Motor neuron (in vitro differentiated cells): ENCODE measurements around the gene NAGS. TPM values are rescaled to one million over a fixed set of nuclear protein-coding genes. Genes with fewer than 3 reads are reported as not detected.

Experiments used
- ATAC-seq, 8 experiments: fragments of 200-7000 bp; cut with Tn5 transposase; replicated peaks in 6 of 8; 2 replicates each; pipeline ENCODE4 v1.8.0; 2021; ENCODE audit warnings: mild to moderate bottlenecking in 8 of 8, moderate library complexity in 8 of 8
- H3K27ac ChIP-seq, 2 donors: fragments of 250-450 bp; sonication (Bioruptor Pico); 2 replicates each; pipeline ENCODE4 v1.9.0; 2021; ENCODE audit warnings: antibody characterized with exemption in 2 of 2, mild to moderate bottlenecking in 2 of 2, moderate library complexity in 1 of 2
- H3K4me1 ChIP-seq, 2 donors: fragments of 250-450 bp; sonication (Bioruptor Pico); replicated peaks in 1 of 2; 2 replicates each; pipeline ENCODE4 v1.6.1; 2021; ENCODE audit warnings: antibody characterized with exemption in 2 of 2, mild to moderate bottlenecking in 2 of 2, moderate library complexity in 1 of 2
- H3K4me3 ChIP-seq, 5 donors: fragments of 250-450 bp; sonication (Bioruptor Pico); 2 replicates each; pipeline ENCODE4 v1.9.0; 2021; ENCODE audit warnings: antibody characterized with exemption in 5 of 5, mild to moderate bottlenecking in 5 of 5, moderate library complexity in 4 of 5
- WGBS, 10 experiments: fragments of 450-650 bp; shearing (Covaris generic); methylation state at CpG; one replicate each; pipeline ENCODE4 v1.0.0; 2022; 5-methylcytosine and 5-hydroxymethylcytosine counted together
- in situ Hi-C, 9 experiments: fragments of 400-800 bp; cut with MboI; loops; one replicate each; pipeline ENCODE4 v1.15.0; 2021; ENCODE audit warnings: low sequenced_read_pairs in 9 of 9, low pct_unique_long_range_greater_than_20kb in 2 of 9; ENCODE audit not compliant: unreplicated experiment in 9 of 9
- total RNA-seq, 8 experiments: library from RNA; unstranded; fragments of 300-600 nt; gene quantifications; 2 replicates each; pipeline versions ENCODE4 v1.2.3 to v1.2.4, GENCODE V29; 2022

NAGS gene
- total RNA-seq, 8 experiments from 2014 or later, result 0.31 to 3.4 (median 1.4) TPM

GRCh38 chr17:43974382-43975266 lies 29.8 kb upstream of the NAGS start:
- WGBS, 10 experiments, result 0 to 74% (median 46%) methylated on average over 4 to 11 of the region's 14 CpGs; no CpG with 5 or more reads in 1 of the 10 experiments
- in situ Hi-C loops, result no loop called here
- Histone ChIP-seq H3K4me3 (no peak overlapping the region), H3K27ac (no peak overlapping the region), H3K4me1 (peaks cover 8 to 9% of the 10 kb centered on the region in 2 donors)
- ATAC-seq, result peak in 1 of 8 experiments; percentile 16

- Histone ChIP-seq H3K27ac (no peak overlapping the region), H3K4me1 (peaks cover 8 to 9% of the 10 kb centered on the region in 2 donors), H3K4me3 (no peak overlapping the region)
- WGBS, 10 experiments, result 25 to 87% (median 75%) methylated on average over 2 to 10 of the region's 27 CpGs; no CpG with 5 or more reads in 6 of the 10 experiments
- in situ Hi-C loops, result no loop called here
- ATAC-seq, result no peak
Measured at GRCh38 chr17:43975898-43976297, 28.5 kb upstream of the NAGS start.

- no peak overlapping the region for H3K4me3 ChIP-seq
- H3K27ac ChIP-seq, result no peak overlapping the region
- peak in 5 of 8 experiments; percentile 40 to 77 (median 62) for ATAC-seq
- in situ Hi-C loops, result no loop called here
- 0 to 83% (median 45%) methylated on average over 1 to 4 of the region's 9 CpGs; no CpG with 5 or more reads in 6 of the 10 experiments for WGBS, 10 experiments
- peaks cover 8 to 9% of the 10 kb centered on the region in 2 donors for H3K4me1 ChIP-seq
Measured at GRCh38 chr17:43976963-43977837, 27.2 kb upstream of the NAGS start.

- in situ Hi-C loops, result no loop called here
- H3K4me3 ChIP-seq, result no peak overlapping the region
- WGBS, 10 experiments, result 57 to 83% (median 70%) methylated on average over 1 to 2 of the region's 2 CpGs; no CpG with 5 or more reads in 2 of the 10 experiments
- ATAC-seq, result no peak
- peaks cover 8 to 9% of the 10 kb centered on the region in 2 donors for H3K4me1 ChIP-seq
- H3K27ac ChIP-seq, result no peak overlapping the region
Measured at GRCh38 chr17:43978078-43978477, 26.3 kb upstream of the NAGS start.

- Histone ChIP-seq H3K4me3 (no peak overlapping the region), H3K27ac (no peak overlapping the region), H3K4me1 (peaks cover 8 to 9% of the 10 kb centered on the region in 2 donors)
- in situ Hi-C loops, result no loop called here
- WGBS, 10 experiments, result 10 to 75% (median 55%) methylated on average over 2 to 7 of the region's 7 CpGs; no CpG with 5 or more reads in 2 of the 10 experiments
- no peak for ATAC-seq
Measured at GRCh38 chr17:43979011-43979410, 25.4 kb upstream of the NAGS start.

- ATAC-seq, result no peak
- 40 to 100% (median 80%) methylated on average over 1 to 4 of the region's 4 CpGs; no CpG with 5 or more reads in 2 of the 10 experiments for WGBS, 10 experiments
- H3K4me1 ChIP-seq, result peaks cover 4 to 8% of the 10 kb centered on the region in 2 donors
- no peak overlapping the region for H3K27ac ChIP-seq
- H3K4me3 ChIP-seq, result no peak overlapping the region
- in situ Hi-C loops, result no loop called here
Measured at GRCh38 chr17:43979671-43980070, 24.8 kb upstream of the NAGS start.

- in situ Hi-C loops, result no loop called here
- WGBS, 10 experiments, result 71 to 100% (median 73%) methylated on average over 1 to 2 of the region's 2 CpGs; no CpG with 5 or more reads in 7 of the 10 experiments
- no peak for ATAC-seq
- no peaks in the 10 kb centered on the region for H3K4me1 ChIP-seq
- H3K4me3 ChIP-seq, result no peak overlapping the region
- no peak overlapping the region for H3K27ac ChIP-seq
Measured at GRCh38 chr17:43982171-43982570, 22.3 kb upstream of the NAGS start.

- no peak for ATAC-seq
- 0 to 100% (median 51%) methylated on average over 1 to 3 of the region's 5 CpGs; no CpG with 5 or more reads in 4 of the 10 experiments for WGBS, 10 experiments
- H3K27ac ChIP-seq, result no peak overlapping the region
Measured at GRCh38 chr17:43983196-43983514, 21.3 kb upstream of the NAGS start.

GRCh38 chr17:43983515-43984411 lies 20.7 kb upstream of the NAGS start:
- Histone ChIP-seq H3K27ac (no peak overlapping the region), H3K4me1 (peaks cover 0 to 6% of the 10 kb centered on the region in 2 donors), H3K4me3 (peak overlapping the region; percentile 20 to 42 (median 29))
- in situ Hi-C loops, result no loop called here
- ATAC-seq, result peak in 7 of 8 experiments; percentile 60 to 95 (median 90)
- 0 to 30% (median 2%) methylated on average over 1 to 12 of the region's 78 CpGs; no CpG with 5 or more reads in 6 of the 10 experiments for WGBS, 10 experiments

More at GRCh38 chr17:43983196-43983514, 21.3 kb upstream of the NAGS start:
- peaks cover 0 to 3% of the 10 kb centered on the region in 2 donors for H3K4me1 ChIP-seq
- in situ Hi-C loops, result no loop called here
- no peak overlapping the region for H3K4me3 ChIP-seq

GRCh38 chr17:43984521-43984920 lies 19.9 kb upstream of the NAGS start:
- H3K4me1 ChIP-seq, result peaks cover 0 to 6% of the 10 kb centered on the region in 2 donors
- no peak for ATAC-seq
- 51 to 100% (median 82%) methylated on average over 1 to 5 of the region's 8 CpGs; no CpG with 5 or more reads in 1 of the 10 experiments for WGBS, 10 experiments
- H3K27ac ChIP-seq, result no peak overlapping the region
- peak overlapping the region in 2 of 5 donors; percentile 34 to 42 for H3K4me3 ChIP-seq
- in situ Hi-C loops, result no loop called here

- in situ Hi-C loops, result no loop called here
- Histone ChIP-seq H3K4me3 (no peak overlapping the region), H3K27ac (no peak overlapping the region), H3K4me1 (peaks cover 0 to 6% of the 10 kb centered on the region in 2 donors)
- no peak for ATAC-seq
- 84 to 100% (median 100%) methylated on average over 1 to 6 of the region's 7 CpGs; no CpG with 5 or more reads in 3 of the 10 experiments for WGBS, 10 experiments
Measured at GRCh38 chr17:43986225-43986981, 18.0 kb upstream of the NAGS start.
